CD4-positive, alpha-beta T cell treated with Interferon alpha-2 for 1 hour (primary cell): ENCODE measurements around the gene CCDC32.
"Not testable (repeated sequence)": the region's sequence is repeated elsewhere in the genome, so short reads cannot be mapped to it uniquely, and the experiment has no call there.

ENCODE experiments used
- DNase-seq, 2 donors: peaks; one replicate each; pipeline ENCODE4 v3.0.0-alpha.2; 2020 to 2022

Gene CCDC32, protein sequence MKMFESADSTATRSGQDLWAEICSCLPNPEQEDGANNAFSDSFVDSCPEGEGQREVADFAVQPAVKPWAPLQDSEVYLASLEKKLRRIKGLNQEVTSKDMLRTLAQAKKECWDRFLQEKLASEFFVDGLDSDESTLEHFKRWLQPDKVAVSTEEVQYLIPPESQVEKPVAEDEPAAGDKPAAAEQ

DNA sequence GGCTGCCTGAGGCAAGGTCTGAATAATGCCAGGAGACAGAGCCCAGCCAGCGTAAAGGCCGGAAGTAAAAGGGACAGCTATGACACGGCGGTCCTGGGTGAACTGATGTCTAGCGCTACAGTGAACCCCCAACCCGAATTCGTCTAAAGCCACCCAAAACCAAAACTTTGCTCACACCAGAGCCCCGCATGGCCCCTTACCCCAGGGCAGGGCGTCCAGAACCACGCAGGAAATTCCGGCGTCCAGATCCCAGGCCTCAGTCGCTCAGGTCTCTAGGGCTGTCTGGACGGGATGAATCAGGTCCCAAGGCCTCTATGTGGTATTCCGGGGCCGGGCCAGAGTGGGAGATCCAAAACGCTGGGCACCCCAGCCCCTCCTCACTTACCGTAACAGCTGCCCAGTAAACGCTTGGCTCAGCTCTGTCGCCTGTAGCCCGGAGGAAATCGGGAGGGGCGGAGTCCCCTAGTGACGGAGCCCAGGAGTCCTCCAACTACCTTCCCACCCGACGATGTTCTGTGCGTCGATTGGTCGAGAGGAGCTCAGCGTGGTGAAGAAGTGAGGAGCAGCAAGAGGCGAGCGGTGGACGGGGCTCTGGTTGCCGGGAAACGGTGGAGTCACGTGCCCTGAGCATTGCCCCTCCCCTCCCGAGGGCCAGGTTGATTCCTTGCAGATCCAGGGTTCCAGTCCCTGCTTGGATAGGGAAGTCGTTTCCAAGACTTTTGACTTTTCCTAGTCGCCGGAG lies at the start of gene CCDC32:
Gene CCDC32 (minus strand): TSS at position 452 of the 742 bp plus-strand sequence. CDS start 2,027 bp downstream, outside the sequence.
- peak; percentile 94 to 96 for DNase-seq

DNA sequence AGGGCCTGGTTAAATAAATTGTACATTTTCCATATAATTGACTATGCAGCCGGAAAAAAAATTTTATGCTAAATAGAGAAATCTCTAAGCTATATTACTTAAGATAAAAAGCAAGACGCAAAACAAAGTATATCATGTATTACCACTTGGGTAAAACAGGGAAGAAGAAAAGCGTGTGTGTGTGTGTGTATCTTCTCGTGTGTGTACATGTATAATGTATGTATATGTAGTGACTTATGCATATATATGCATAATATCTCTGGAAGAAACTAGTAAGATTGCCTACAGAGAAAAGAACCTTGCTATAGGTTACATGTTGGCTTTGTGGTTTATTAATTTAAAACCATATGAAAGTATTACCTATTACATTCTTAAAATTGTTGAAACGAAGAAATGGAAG lies 48.2 kb upstream of the CCDC32 start:
- no peak for DNase-seq

DNA sequence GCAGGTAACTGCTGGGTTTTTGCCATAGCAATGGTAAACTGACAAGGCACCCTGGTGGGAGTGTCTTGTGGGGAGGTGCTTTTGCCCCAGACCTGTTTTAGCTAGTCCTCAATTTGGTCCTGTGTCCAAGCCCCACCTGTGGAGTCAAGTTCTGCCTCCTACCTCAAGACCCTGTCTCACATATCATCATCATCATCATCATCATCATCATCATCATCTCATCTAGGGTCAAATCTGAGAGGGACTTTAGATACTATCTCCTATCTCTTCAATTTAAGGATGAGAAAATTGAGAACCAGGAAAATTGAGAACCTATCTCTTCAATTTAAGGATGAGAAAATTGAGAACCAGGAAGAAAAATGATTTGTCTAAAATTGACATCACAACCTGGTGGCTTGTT lies 39.1 kb upstream of the CCDC32 start:
- DNase-seq, result no peak

DNA sequence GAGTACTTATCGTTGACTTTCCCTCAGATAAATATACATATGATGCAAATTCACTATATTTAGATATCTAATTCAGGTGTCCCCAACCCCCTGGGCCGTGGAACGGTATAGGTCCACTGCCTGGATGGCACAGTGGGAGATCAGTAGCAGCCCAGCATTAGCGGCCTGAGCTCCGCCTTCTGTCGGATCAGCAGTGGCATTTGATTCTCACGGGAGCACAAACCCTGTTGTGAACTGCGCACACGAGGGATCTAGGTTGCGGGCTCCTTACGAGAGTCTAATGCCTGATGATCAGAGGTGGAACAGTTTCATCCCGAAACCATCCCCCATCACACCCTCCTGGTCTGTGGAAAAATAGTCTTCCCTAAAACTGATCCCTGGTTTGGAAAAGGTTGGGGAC lies 36.1 kb upstream of the CCDC32 start:
- DNase-seq, result no peak

DNA sequence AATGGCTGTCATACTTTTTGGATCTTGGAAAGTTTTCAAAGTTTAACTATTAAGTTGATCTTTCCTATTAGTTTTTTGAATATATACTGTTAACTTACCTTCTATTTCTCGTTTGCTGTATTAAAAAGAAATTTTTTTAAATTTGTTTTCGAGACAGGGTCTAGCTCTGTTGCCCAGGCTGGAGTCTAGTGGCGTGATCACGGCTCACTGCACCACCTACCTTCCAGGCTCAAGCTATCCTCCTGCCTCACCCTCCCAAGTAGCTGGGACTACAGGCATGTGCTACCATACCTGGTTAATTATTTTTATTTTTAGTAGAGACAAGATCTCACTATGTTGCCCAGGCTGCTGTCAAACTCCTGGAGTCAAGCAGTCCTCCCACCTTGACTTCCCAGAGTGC lies 33.8 kb upstream of the CCDC32 start:
- no peak for DNase-seq

DNA sequence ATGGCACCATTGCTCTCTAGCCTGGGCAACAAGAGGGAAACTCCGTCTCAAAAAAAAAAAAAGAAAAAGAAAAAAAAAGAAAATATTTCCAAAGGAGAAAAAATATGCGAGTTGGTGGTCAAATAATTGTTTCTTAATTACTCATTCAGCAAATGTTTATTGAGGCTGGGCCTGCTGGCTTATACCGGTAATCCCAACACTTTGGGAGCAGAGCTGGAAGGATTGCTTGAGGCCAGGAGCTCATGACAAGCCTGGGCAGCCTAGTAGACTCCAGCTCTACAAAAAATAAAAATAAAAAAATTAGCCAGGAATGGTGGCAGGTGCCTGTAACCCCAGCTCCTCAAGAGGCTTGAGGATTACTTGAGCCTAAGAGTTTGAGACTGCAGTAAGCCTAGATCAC lies 33.3 kb upstream of the CCDC32 start:
- DNase-seq, result no peak

DNA sequence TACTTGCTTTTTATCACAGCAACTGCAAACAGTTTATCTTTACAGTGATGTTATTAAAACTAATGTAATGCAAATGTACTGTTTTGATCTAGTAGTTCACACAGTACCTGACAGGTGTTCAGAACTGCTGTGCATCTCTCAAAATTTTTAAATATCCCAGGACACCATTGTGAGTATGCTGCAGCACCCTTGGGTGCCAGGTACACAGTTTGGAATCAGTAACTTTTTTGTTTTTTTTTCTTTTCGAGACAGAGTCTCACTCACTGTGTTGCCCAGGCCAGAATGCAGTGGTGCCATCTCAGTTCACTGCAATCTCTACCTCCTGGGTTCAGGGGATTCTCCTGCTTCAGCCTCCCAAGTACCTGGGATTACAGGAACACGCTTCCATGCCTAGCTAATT lies 32.2 kb upstream of the CCDC32 start:
- DNase-seq, result no peak

DNA sequence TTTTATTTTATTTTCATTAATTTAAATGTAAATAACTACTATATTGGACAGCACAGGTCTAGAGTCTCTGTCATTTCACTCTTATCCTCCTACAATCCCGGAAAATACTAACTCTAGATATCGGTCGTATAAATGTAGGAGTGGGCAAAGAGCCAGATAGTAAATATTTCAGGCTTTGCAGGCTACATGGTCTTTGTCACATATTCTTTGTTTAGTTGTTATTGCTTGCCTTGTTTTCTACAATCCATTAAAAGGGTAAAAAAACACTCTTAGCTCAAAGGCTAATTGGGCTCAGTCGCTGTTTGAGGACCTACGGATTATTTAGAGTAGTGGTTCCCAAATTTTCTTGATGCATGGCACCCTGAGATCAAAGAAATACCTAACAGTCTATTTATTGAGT lies 30.9 kb upstream of the CCDC32 start:
- no peak for DNase-seq

DNA sequence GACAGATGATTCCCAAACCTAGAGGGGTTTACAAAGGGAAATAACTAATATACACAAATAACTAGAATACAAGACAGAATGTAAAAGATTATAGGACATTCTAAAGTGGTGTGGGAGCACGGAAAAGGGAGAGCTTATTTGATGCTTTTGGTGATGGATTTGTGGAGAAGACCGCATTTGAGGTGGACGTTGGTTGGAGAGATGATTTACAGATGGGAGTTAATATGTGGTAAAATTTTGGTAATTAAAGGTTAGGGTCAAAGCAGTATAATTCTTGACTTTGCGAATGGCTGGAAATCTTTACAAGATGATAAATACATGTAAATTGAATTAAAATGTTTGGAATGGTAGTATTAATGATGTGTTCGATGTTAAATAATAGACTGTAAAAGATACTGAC lies 30.4 kb upstream of the CCDC32 start:
- no peak for DNase-seq

DNA sequence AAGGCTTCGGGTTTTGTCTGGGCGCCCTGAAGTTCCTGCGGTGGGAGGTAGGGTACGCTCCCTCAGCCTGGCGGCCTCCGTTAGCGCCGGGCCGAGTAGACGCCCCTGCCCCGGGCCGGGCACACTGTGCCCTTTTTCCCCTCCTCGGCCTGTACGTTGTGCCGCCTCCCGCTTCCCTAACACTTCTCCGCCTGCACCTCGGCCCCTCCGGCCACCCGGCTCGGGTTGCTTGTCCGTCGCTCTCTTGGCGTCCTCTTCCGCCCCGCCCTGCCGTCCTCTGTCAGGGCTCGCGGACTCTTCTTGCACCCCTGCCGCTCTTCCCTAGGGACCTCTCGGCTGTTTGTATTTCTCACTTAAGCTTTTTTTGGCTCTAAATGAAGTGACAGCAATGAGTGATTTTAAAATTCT lies 29.6 kb upstream of the CCDC32 start:
- no peak for DNase-seq

DNA sequence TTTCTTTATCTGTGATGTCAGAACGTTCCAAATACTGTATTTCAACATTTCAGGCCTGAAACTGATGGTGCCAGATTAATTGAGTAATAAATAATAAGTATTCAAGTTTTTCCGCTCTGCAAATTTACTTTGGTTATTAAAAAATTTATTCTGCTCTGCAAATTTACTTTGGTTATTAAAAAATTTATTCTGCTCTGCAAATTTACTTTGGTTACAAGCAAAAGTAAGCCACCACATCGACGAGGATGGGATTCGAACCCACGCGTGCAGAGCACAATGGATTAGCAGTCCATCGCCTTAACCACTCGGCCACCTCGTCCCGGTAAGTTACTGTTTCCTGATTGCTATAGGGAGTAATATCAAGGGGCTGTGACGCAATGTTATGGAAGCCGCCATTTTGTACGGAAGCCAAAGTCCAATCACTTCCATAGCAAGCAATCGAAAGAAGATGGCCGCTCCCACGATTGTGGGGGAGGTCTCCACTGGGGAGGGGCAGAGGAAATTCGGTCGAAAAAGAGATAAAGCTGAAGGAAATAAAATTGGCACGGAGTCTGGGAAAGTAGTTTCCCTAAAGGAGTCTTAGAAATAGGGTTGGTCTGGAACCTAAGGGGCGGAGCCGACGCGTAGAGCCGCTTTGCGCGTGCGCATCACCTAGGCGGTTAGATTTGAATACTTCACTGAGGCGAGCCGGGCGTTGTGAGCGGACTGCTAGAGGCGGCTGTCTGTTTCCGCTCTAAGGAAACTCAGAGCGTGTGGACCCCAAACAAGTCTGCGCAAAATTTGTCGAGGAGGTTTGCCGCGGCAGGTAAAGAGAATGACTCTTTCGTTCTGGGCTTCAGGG lies 29.0 kb upstream of the CCDC32 start, which contains the start of gene KNL1:
Gene KNL1 (plus strand): TSS at position 662 of the 841 bp plus-strand sequence. CDS start 8,683 bp downstream, outside the sequence.
- DNase-seq, result peak; percentile 94 to 96

DNA sequence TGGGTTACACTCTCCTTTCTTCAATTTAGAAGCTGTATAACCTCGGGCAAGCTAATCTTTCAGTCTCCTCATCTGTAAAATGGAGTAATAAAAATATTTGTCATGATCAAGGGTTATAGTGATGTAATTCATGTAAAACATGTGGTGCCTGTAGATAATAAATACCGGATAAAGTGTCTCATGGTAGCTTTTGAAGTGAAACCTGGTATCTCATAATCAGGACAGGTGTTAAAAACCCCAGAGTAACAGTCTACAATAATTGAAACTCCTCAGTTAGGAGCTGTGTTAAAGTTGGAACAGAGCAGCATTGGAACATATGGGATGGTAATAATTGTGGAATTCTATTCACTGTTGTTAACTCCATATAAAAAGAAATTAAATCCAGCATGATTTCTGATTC lies 28.3 kb upstream of the CCDC32 start:
- DNase-seq, result peak in 1 of 2 donors; percentile 62

DNA sequence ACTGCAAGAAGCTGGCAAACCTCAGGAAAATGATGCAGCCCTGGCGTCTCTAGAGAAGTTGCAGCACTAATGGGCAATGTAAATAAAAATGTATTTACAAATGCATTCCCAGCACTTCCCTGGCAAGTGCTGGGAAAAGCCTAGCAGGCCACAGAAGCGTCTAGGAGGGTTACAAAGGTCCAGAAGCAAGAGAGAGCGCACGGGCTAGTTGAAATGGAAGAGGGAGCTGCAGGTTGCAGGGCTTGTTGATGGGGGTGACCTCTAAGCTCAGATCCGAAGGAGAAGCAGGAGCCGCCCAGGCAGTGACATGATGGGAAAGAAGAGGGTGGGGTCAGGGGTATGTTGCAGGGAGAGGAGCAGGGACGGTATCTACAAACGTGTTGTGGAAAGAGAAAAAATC lies 26.5 kb upstream of the CCDC32 start:
- no peak for DNase-seq

DNA sequence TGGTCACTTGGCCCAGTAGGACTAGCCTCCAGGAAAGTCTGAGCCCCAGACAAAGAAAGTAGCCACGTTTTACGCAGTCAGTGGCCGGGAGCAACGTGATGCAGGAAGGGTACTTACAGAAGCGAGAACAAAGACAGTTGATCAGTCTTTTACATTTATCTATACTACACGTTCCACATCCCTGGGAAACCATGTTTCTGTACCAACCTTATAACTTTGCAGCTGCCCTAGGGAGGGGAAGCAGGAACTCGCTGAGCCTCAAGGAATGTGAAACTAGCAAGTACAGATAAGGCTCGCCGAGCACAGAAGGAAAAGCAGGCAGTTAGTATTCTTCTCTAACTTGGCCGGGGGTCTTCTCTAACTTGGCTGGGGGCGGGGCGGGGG lies 25.8 kb upstream of the CCDC32 start:
- no peak for DNase-seq

DNA sequence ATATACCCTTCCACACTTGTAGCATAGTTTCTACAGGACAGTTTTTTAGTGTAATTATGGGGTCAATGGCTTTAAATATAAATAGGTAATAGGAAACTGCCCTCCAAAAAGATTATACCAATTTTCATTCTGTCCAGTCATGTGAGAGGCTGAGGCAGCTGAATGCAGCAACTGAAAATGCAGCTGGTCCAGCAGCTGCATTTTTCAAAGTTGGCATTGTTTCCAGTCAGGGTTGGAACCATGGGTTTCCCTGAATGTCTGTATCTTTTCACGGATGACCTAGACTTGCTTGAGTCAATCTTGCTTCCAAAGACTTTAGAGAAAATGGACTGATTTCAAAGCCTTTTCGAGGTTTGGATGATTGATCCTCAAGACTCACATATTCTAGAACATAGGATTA lies 19.3 kb upstream of the CCDC32 start:
- no peak for DNase-seq

DNA sequence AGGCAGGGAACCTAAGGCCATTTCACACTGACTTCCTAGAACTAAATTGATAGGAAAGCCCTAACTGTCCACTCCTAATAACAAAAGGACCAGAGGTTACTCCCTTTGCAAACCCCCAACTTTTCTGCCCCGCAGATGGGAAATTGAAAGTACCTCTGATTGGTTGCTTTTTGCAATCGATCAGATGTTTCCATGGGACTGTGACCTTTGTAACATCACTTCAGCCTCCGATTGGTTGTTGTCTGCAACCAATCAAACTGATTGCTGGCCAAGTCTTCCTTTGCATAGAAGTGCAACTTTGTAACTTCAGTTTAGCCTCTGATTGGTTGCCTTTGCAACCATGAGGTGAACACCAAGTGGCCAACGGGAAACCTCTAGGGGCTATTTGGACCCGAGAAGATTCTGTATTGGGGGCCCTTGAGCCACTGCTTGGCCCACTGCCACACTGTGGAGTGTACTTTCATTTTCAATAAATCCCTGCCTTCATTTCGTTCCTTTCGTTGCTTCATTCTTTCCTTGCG lies 17.9 kb upstream of the CCDC32 start:
- peak; percentile 39 to 50 for DNase-seq

DNA sequence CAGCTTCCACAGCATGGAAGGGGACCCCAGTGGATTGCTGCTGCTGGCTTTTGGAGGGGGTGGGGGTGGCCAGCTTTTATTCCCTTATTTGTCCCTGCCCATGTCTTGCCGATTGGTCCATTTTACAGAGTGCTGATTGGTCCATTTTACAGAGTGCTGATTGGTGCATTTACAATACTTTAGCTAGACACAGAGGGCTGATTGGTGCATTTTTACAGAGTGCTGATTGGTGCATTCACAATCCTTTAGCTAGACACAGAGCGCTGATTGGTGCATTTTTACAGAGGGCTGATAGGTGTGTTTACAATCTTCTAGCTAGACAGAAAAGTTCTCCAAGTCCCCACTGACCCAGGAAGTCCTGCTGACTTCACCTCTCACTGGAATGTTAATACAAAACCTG lies 17.0 kb upstream of the CCDC32 start:
- not testable (repeated sequence) for DNase-seq

DNA sequence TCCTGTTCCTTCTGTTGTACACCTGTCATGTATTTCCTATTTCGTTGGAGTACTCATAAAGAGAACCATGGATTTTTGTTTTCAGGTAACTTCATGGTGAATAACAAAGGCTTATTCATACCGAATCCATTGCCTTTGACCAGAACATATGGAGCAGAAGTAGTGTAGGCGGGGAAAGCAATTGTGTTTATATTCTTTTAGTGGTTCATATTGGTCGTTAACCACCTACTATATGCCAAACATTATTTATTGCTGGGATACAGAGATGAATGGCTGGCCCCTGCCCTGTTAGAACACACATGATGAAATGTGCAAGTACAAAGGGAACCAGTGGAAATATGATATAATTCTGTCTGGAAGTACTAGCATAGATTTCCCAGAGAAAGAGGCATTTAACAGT lies 14.1 kb upstream of the CCDC32 start:
- no peak for DNase-seq

DNA sequence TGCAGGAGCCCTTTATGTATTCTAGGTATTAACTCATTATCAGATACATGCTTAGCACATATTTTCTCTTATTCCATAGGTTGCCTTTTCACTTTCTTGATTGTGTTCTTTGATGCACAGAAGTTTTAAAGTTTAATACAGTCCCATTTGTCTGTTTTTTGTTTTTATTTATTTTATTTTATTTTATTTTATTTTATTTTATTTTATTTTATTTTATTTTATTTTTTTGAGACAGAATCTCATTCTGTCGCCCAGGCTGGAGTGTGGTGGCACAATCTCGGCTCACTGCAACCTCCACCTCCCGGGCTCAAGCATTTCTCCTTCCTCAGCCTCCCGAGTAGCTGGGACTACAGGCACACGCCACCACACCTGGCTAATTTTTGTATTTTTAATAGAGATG lies 12.1 kb upstream of the CCDC32 start:
- not testable (repeated sequence) for DNase-seq

DNA sequence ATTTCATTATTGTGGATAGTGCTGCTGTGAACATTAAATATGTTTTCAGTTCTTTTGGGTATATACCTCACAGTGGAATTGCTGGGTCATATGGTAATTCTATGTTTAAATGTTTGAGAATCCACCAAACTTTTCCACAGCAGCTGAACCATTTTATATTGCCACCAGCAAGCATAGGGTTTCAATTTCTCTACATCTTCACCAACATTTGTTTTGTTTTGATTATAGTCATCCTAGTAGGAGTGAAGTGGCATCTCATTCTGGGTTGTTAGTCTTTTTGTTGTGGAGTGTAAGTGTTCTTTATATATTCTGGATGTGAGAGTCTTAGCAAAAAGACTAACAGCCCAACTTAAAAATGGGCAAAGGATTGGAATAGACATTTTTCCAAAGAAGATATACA lies 10.3 kb upstream of the CCDC32 start:
- DNase-seq, result no peak

DNA sequence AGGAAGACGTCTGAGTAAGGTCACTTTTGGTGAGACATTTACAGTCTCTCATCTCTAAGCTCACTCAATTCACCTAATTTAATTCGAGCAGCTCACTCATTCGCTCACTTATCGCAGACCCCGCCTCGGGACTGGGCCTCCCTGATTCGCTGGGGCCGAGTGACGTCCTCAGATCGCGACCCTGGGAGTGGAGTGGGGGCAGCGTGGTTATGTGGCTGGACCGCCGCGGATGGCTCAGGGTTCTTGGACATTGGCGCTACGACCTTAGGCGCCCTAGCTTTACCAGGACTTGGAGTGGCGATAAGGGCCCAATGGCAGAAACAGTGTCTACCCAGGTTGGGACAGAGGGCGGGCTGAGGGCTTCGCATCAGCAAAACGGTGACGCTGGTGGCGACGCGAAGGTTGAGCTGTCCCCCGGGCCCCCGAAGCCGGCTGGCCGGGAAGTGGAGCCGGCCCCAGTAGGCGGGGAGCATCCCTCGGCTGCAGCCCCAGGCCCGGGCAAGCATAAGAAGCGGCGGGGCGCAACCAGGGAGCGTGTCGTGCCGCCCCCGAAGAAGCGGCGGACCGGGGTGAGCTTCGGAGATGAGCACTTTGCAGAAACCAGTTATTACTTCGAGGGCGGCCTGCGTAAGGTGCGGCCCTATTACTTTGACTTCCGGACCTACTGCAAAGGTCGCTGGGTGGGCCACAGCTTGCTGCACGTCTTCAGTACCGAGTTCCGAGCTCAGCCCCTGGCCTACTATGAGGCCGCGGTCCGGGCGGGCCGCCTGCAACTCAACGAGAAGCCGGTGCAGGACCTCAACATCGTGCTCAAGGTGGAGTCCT lies 4.5 kb upstream of the CCDC32 start, which contains the start of gene RPUSD2:
Gene RPUSD2 (plus strand): TSS at position 171 of the 825 bp plus-strand sequence. CDS start 39 bp downstream, at position 210.
- DNase-seq, result peak; percentile 86 to 93

DNA sequence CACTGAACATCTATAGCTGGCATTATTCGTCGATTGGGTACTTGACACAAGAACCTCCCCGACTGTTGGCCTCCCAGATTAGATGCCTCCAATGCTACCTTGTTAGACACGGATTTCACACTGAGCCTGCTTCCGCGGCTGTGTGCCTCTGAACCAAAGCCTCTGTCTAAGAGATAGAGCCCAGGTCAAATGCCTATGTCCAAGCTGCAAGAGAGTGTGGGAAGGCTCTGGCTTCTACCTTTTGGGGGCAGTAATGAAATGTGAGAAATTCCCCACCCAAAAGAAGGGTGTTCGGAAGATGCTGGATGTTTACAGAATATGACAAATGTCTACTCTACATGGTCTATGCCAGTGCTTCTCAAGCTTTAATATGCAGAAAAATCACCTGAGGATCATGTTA lies 2.3 kb upstream of the CCDC32 start:
- DNase-seq, result no peak
